ENCODE data around the gene NAA35. TPM values are rescaled to one million over a fixed set of nuclear protein-coding genes. Genes with fewer than 3 reads are reported as not detected.
A peak's percentile ranks its signal among the peaks of the same experiment; 100 is the strongest.

NAA35 gene
- total and polyA plus RNA-seq, 9 of the 15 experiments (the other 6 are each of a cell fraction or from before 2014, with no cell fraction given), result 17.7 to 43.9 (median 29.0) TPM

GRCh38 chr9:85940832-85941621 lies at the start of gene NAA35 (continued):
- TF ChIP-seq ZHX1 (conservative IDR thresholded peaks at IDR 0.05; ENCODE audit: low read length) (peak; percentile 97), ZBTB9 (CRISPR knock-in tag; IDR thresholded peaks at IDR 0.05) (peak; percentile 85), ZNF143 (CRISPR knock-in tag; IDR thresholded peaks at IDR 0.05) (peak; percentile 18; the same call in 1 of the 2 replicates), ZNF197 (CRISPR knock-in tag; IDR thresholded peaks at IDR 0.05; ENCODE audit: low read depth) (no peak), EP400 (IDR thresholded peaks at IDR 0.05) (peak; percentile 84; the same call in 1 of the 2 replicates), PHB (CRISPR knock-in tag; IDR thresholded peaks at IDR 0.05) (no peak), TRIM24 (IDR thresholded peaks at IDR 0.05) (no peak), ZNF561 (CRISPR knock-in tag; conservative IDR thresholded peaks at IDR 0.05) (no peak), HES1 (IDR thresholded peaks at IDR 0.05; ENCODE audit: low read depth) (no peak), RBBP5 (IDR thresholded peaks at IDR 0.05; ENCODE audit: borderline replicate concordance, insufficient read depth, low read length, poor library complexity, severe bottlenecking) (peak; percentile 92), POU5F1 (IDR thresholded peaks at IDR 0.05; ENCODE audit: borderline replicate concordance, low read depth, low read length, partially characterized antibody) (no peak), BCL6 (CRISPR knock-in tag; IDR thresholded peaks at IDR 0.05) (no peak), POLR2G (IDR thresholded peaks at IDR 0.05; ENCODE audit: low read depth, low read length) (peak; percentile 87), GTF3C2 (IDR thresholded peaks at IDR 0.05; ENCODE audit: borderline replicate concordance, extremely low read depth, insufficient read length) (no peak), GABPB1 (CRISPR knock-in tag; IDR thresholded peaks at IDR 0.05) (peak; percentile 63; the same call in 1 of the 2 replicates), ZNF76 (CRISPR knock-in tag; IDR thresholded peaks at IDR 0.05; ENCODE audit: borderline replicate concordance) (no peak), HMG20B (CRISPR knock-in tag; IDR thresholded peaks at IDR 0.05) (no peak), TAF15 (IDR thresholded peaks at IDR 0.05; ENCODE audit: low read depth, low read length) (no peak), NUFIP1 (IDR thresholded peaks at IDR 0.05; ENCODE audit: partially characterized antibody) (no peak), ZBTB17 (CRISPR knock-in tag; IDR thresholded peaks at IDR 0.05) (no peak), SP1 (CRISPR knock-in tag; IDR thresholded peaks at IDR 0.05) (peak; percentile 49)
